Pulmonary artery endothelial cell (primary cell): ENCODE data around the gene ITGB3. TPM values are rescaled to one million over a fixed set of nuclear protein-coding genes. Genes with fewer than 3 reads are reported as not detected.
"Not testable (repeated sequence)": the region's sequence is repeated elsewhere in the genome, so short reads cannot be mapped to it uniquely, and the experiment has no call there.

Source experiments
- DNase-seq: peaks from one replicate; pipeline ENCODE4 v3.0.0-alpha.2; 2011; ENCODE audit warnings: low read depth, low spot score
- total RNA-seq: library from RNA; depleted of rRNA; stranded (reverse); fragments of >200 nt; gene quantifications from 2 replicates; pipeline ENCODE4 v1.2.3, GENCODE V29; 2014

The ITGB3 gene
- total RNA-seq, 1 donor from 2014 or later, result 104 TPM

DNA sequence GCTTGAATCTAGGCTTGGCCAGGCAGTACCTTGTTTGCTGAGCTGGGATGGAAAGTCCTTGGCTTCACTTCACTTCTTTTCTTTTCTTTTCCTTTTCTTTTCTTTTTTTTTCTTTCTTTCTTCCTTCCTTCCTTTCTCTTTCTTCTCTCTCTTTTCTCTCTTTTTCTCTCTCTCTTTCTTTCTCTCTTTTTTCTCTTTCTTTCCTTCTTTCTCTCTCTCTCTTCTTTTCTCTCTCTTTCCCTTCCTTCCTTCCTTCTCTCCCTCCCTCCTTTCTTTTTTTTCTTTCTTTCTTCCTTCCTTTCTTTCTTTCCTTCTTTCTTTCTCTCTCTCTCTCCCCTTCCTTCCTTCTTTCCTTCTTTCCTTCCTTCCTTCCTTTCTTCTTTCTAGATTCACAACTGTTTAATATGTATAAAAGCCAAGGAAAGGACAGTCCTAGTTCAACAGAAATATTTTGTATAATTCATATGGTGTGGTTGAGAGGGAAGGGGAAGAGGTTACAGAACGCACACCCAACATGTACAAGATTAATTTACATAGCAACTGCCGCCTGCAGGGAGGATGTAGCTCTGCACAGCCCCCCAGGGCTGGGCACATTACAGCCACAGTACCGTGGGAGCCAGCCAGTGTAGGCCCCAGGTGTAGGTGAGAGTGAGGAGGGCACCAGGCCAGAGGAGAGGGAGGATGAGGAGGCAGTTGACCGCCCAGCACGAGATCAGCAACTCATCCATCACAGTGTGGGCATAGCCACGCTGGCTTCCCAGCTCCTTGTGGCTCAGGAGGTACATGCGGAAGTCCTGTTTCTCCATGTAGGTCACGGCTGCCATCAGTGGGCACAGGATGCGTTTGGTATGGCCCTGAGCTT lies 9.7 kb upstream of the ITGB3 start:
- no peak for DNase-seq

DNA sequence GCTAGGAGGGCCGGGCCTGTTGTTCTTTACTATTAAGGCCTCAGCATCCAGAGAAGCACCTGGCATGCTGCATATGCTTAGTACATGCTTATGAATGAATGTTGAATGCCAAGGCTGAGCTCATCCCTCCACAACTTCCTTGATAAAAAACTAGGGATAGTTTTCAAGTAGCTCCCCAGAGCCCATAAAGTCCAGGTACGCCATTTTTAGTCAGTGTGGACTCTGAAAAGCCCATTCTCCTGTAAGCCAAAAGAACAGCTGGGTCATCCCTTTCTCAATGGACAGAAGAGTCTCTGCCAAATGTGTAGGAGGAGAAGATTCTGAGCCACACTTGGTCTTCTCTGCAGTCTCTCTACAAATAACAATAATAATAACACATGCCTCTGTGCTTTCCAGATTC lies 8.9 kb upstream of the ITGB3 start:
- DNase-seq, result no peak

DNA sequence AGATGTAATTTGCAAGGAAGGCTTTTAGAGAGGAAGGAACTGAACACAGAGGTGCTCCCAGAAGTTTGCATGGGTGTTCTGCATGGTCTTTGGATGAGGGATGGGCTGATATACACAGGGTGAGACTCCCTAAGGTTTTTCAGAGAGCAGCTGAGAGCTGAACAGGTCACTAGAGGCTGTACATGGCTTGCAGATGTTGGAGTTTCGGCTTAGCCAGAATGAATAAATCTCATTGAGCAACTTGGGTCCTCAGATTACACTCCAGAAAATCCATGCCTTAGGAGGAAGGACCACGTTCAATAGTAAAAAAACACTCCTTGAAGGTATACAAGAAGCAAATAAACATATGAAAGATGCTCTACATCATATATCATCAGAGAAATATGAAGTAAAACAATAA lies 7.5 kb upstream of the ITGB3 start:
- DNase-seq, result no peak

DNA sequence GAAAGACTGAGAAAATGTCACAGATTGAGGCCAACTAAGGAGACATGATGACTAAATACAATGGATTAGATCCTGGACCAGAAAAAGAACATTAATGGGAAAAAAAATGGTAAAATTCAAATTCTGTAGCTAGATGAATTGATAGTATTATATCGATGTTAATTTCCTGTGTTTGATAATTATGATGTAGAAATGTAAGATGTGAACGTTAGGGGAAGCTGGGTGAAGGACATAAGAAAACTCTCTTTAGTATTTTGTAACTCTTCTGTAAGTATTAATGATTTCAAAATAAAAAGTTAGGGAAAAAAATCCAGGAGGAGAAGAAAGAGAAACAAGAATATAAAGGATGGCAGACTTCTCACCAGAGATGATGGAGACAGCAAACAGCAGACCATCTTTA lies 2.8 kb upstream of the ITGB3 start:
- no peak for DNase-seq

GRCh38 chr17:47251421-47251940 lies 2.1 kb upstream of the ITGB3 start:
- DNase-seq, result no peak

- DNase-seq, result no peak
Observed at GRCh38 chr17:47252209-47252608, 1.4 kb upstream of the ITGB3 start.

- no peak for DNase-seq
Observed at GRCh38 chr17:47252766-47253512, 688 bp upstream of the ITGB3 start.

GRCh38 chr17:47254403-47254943 lies 846 bp downstream of the ITGB3 start:
- DNase-seq, result no peak

DNA sequence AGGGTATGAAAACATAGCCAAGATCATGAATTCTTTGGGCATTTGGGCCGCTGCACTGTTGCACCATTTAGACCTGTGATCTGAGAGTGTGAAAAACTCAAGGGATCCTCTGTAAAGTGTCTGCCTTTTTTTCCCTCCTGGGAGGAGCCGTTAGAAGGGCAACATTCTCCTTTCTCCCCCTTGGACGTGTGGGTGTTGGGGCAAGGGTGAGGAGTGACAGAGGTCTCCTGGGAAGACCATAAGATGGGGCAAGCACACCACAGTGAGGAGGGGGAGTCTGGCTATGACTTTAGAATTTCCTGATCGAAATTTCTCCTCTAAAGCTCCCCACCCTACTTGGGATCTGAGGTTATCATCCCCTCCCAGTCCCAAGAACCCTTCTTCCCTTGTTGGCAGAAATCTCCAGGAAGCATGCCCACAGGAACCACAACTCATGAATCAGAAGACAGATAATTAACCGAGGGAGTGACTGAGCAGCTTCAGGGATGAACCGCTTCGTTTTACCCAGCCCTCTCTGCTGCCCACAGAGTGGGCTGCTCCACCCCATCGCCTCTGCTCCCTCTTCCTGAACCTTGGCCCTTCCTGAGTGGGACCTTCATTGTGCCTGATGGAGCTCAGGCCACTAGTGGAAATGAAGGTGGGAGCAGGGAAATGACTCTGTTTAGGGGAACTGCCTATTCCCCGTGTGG lies 4.2 kb downstream of the ITGB3 start:
- DNase-seq, result no peak

DNA sequence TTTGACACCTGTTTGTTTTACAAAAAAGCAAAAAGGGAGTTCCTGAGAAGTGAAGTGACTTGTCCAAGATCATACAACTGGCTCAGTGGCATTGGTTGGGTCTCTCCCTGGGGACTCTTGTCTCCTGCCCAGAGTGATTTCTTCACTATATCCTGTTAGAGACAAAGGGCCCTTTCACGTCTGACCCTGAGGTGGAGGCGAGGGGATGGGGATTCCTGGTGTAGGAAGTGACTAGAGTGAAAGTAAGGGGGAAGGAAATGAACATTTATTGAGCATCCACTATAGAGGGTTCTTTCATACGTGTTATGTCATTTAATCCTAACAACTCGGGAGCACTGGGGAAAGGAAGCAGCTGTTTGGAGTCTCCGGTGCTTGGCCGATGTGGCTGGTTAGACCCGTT lies 9.0 kb downstream of the ITGB3 start:
- no peak for DNase-seq

DNA sequence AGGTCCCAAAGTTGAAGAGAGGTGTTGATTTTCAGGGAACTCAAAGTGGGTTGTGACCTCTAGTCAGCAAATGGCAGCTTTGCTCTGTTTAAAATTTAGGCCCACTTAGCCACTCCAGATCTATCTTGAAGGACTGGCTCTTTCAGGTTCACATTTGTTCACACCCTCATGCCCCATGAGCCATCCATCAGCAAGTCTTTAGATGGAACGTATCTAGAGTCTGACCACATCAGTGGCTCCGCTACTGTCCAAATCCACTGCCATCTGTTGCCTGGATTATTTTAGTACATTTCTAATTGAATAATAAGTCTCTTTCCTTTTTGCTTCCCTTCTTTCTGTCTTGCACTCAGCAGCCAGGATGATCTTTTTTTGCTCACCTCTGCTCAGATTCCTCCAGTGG lies 10.5 kb downstream of the ITGB3 start:
- DNase-seq, result no peak

DNA sequence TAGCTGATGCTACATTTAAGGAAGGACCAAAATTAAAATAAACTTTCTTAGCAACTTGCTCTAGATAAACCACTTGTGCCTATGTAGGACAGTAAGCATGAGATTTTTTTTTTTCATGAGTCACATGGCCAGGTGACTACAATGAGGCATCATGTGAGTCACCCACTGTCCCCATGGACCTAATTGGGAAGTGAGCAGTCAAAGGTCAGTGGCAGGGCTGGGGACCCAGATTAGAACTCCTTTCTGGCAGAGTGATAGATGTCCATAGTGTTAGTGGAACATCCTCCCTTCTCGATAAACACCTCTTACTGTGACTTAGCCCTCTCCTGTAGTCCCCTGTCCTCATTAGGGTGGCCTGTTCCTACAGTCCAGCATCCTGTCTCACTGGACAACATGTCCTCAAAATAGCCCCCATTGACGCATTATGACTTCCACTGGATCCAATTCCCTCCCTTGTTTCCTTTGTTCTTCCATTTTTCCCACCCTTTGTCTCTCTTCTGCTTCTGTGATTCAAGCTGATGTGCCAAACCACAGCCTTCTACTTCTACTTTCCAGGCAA lies 12.4 kb downstream of the ITGB3 start:
- DNase-seq, result no peak

DNA sequence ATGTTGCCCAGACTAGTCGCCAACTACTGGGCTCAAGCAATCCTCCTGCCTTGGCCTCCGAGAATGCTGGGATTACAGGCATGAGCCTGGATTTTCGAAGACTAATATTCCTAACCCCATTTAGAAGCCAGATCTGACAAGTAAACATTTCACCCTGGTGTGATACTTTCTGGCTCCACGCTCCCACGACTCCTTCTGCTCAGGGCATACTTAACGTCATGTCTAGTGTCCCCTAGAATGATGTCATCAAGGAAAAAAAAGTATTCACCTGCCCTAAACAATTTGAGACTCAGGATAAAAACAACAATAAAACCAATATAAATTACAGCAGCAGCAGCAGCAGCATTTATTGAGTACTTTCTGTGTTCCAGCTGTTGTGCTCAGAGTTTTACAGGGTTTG lies 13.2 kb downstream of the ITGB3 start:
- no peak for DNase-seq

- DNase-seq, result no peak
Observed at GRCh38 chr17:47267354-47267828, 13.8 kb downstream of the ITGB3 start.

DNA sequence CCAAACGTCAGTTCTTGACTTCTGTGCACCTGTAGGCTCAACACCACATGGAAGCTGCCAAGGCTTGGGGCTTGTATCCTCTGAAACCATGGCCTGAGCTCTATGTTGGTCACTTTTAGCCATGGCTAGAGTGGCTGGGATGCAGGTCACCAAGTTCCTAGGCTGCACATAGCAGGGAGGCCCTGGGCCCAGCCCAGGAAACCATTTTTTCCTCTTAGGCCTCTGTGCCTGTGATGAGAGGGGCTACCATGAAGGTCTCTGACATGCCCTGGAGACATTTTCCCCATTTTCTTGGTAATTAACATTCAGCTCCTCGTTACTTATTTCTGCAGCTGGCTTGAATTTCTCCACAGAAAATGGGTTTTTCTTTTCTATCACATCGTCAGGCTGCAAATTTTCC lies 15.3 kb downstream of the ITGB3 start:
- DNase-seq, result not testable (repeated sequence)

GRCh38 chr17:47269561-47270280 lies 16.1 kb downstream of the ITGB3 start:
- DNase-seq, result not testable (repeated sequence)

DNA sequence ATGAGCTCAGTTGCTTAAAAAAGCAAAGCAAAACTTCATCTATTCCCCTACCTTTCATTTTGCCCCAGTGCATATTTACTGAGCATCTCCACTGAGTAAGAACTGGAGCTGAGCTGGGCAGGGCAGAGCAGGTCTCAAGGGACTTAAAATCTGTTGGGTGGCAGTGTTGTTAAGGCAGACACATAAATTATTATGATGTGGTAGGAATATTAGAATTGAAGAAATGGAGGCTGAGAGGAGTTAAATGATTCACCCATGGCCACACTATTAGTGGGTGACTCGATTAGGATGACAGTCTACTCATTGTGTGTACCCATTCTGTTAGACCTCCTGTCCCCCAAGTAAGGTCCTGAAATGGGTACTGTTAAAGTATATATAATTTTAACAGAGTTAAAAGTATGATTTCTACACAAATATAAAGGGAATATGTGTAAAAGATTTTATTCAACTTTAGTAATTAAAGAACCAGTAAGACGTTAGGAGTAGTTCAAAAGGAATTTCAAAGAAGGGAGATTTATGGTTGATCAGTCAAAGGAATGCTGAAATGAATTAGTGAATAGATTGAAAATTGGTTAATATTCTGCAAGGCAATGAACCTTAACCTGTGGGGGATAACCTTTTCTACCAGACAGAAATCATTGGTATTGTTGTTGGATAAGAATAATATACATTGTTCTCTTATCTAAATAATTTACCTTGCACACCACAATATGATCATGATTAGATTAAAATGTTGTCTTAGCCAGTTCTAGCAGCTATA lies 17.5 kb downstream of the ITGB3 start:
- DNase-seq, result no peak

- no peak for DNase-seq
Observed at GRCh38 chr17:47272491-47272890, 18.9 kb downstream of the ITGB3 start.

DNA sequence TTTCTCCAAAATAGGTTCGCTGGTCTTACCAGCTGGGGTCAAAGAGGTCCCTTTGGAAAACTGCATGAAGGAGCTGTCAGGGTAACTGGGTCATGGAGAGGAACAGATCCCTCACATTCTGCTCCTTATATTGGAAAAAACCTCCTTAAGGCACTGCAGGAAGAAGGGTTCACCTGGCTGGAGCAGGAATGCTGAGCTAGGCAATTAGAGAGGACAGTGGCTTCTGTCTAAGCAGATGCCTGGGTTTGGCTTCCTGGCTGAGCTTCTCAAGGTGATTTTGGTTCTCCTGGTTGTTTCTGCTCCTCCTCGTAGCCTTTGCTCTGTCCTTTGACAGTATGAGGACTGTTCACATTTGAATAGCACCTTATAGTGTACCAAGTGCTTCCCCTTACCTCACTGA lies 19.6 kb downstream of the ITGB3 start:
- no peak for DNase-seq
